Tibial nerve (tissue), 4 donors: ENCODE results near the gene KIF17. TPM values are rescaled to one million over a fixed set of nuclear protein-coding genes. Genes with fewer than 3 reads are reported as not detected.

ENCODE experiments used
- DNase-seq, 2 donors: peaks; one replicate each; pipeline ENCODE4 v3.0.0-alpha.2; 2019; ENCODE audit warnings: low spot score in 2 of 2
- H3K27ac ChIP-seq, 4 donors: fragments of 200-600 bp; sonication (generic) in 3 of 4; one replicate each; pipeline ENCODE4 v1.5.1; 2017 to 2019; ENCODE audit warnings: mild to moderate bottlenecking in 1 of 4
- H3K27me3 ChIP-seq, 2 donors: fragments of 200-600 bp; sonication (generic) in 1 of 2; one replicate each; pipeline versions ENCODE4 v1.5.1 to v1.6.0; 2017 to 2019
- H3K36me3 ChIP-seq, 3 donors: fragments of 200-600 bp; sonication (generic); one replicate each; pipeline ENCODE4 v1.5.1; 2018 to 2019
- H3K4me1 ChIP-seq, 4 donors: fragments of 200-600 bp; sonication (generic) in 3 of 4; one replicate each; pipeline ENCODE4 v1.5.1; 2017 to 2019
- H3K4me3 ChIP-seq, 4 donors: fragments of 200-600 bp; sonication (generic) in 3 of 4; one replicate each; pipeline ENCODE4 v1.5.1; 2017 to 2019; ENCODE audit warnings: mild to moderate bottlenecking in 1 of 4, moderate library complexity in 1 of 4
- H3K9me3 ChIP-seq, 4 donors: fragments of 200-600 bp; sonication (generic) in 3 of 4; one replicate each; pipeline ENCODE4 v1.5.1; 2017 to 2019
- CTCF ChIP-seq, 5 experiments: fragments of 200-600 bp in 3 of 5; fragments of 450-650 bp in 2 of 5; sonication (generic) in 3 of 5; IDR thresholded peaks; one replicate each; pipeline ENCODE4 v1.5.1; 2016 to 2019; ENCODE audit warnings: antibody characterized with exemption in 5 of 5, mild to moderate bottlenecking in 3 of 5, moderate library complexity in 2 of 5
- EP300 ChIP-seq, 2 donors: sonication (generic); formaldehyde crosslinking; IDR thresholded peaks; one replicate each; pipeline ENCODE4 v1.6.1; 2017; ENCODE audit warnings: antibody characterized with exemption in 2 of 2, mild to moderate bottlenecking in 1 of 2
- POLR2A ChIP-seq, 2 donors: fragments of 450-650 bp; IDR thresholded peaks; one replicate each; pipeline ENCODE4 v1.6.1; 2017; ENCODE audit warnings: antibody characterized with exemption in 2 of 2, mild to moderate bottlenecking in 2 of 2, moderate library complexity in 2 of 2
- WGBS, 2 donors: methylation state at CpG; one replicate each; pipeline ENCODE4 v1.1.5; 2018; 5-methylcytosine and 5-hydroxymethylcytosine counted together
- total RNA-seq, 4 donors: library from RNA; depleted of rRNA; stranded (reverse); fragments of >200 nt; gene quantifications; one replicate each; pipeline ENCODE4 v1.1.0, GENCODE V29; 2016

KIF17 gene
- total RNA-seq, 4 donors from 2014 or later, result 0.59 to 4.2 (median 3.3) TPM

GRCh38 chr1:20660847-20661206, 57.0 kb downstream of the KIF17 start:
- TF ChIP-seq CTCF (IDR thresholded peaks at IDR 0.05), result no peak
- TF ChIP-seq EP300 (IDR thresholded peaks at IDR 0.05), result no peak
- TF ChIP-seq POLR2A (IDR thresholded peaks at IDR 0.05), result no peak
- DNase-seq, result no peak
- H3K9me3 ChIP-seq, result no peaks in the 10 kb centered on the region
- H3K27ac ChIP-seq, result peak overlapping the region in 2 of 4 donors; percentile 80 to 89
- H3K4me1 ChIP-seq, result peaks cover 0 to 35% (median 12%) of the 10 kb centered on the region in 4 donors
- H3K4me3 ChIP-seq, result peak overlapping the region; percentile 55 to 91 (median 86)
- H3K36me3 ChIP-seq, result peaks cover 0 to 27% (median 5%) of the 10 kb centered on the region in 3 donors
- no peaks in the 10 kb centered on the region for H3K27me3 ChIP-seq
- WGBS, 2 donors, result 1% methylated on average over 20 of the region's 20 CpGs

- no peaks in the 10 kb centered on the region for H3K9me3 ChIP-seq
- TF ChIP-seq POLR2A (IDR thresholded peaks at IDR 0.05), result no peak
- no peak for TF ChIP-seq CTCF (IDR thresholded peaks at IDR 0.05)
- TF ChIP-seq EP300 (IDR thresholded peaks at IDR 0.05), result no peak
- DNase-seq, result no peak
- H3K36me3 ChIP-seq, result peaks cover 0 to 32% (median 9%) of the 10 kb centered on the region in 3 donors
- no peaks in the 10 kb centered on the region for H3K27me3 ChIP-seq
- peaks cover 0 to 35% (median 12%) of the 10 kb centered on the region in 4 donors for H3K4me1 ChIP-seq
- H3K27ac ChIP-seq, result peak overlapping the region in 1 of 4 donors; percentile 80
- 7 to 12% methylated on average over 3 of the region's 3 CpGs for WGBS, 2 donors
- peak overlapping the region; percentile 55 to 91 (median 86) for H3K4me3 ChIP-seq
Measured at GRCh38 chr1:20660363-20660762, 57.4 kb downstream of the KIF17 start.

GRCh38 chr1:20658166-20658915, 59.5 kb downstream of the KIF17 start:
- H3K4me1 ChIP-seq, result peaks cover 0 to 35% (median 12%) of the 10 kb centered on the region in 4 donors
- no peak overlapping the region for H3K27ac ChIP-seq
- H3K9me3 ChIP-seq, result no peaks in the 10 kb centered on the region
- WGBS, 2 donors, result 85 to 88% methylated on average over 16 of the region's 16 CpGs
- no peaks in the 10 kb centered on the region for H3K27me3 ChIP-seq
- no peak overlapping the region for H3K4me3 ChIP-seq
- H3K36me3 ChIP-seq, result peaks cover 4 to 52% (median 20%) of the 10 kb centered on the region in 3 donors
- TF ChIP-seq POLR2A (IDR thresholded peaks at IDR 0.05) (no peak), CTCF (IDR thresholded peaks at IDR 0.05) (no peak), EP300 (IDR thresholded peaks at IDR 0.05) (no peak)
- no peak for DNase-seq

GRCh38 chr1:20657024-20657423, 60.8 kb downstream of the KIF17 start:
- DNase-seq, result no peak
- no peaks in the 10 kb centered on the region for H3K27me3 ChIP-seq
- H3K36me3 ChIP-seq, result peaks cover 7 to 65% (median 28%) of the 10 kb centered on the region in 3 donors
- H3K4me1 ChIP-seq, result peaks cover 0 to 26% (median 12%) of the 10 kb centered on the region in 4 donors
- H3K9me3 ChIP-seq, result no peaks in the 10 kb centered on the region
- 87 to 88% methylated on average over 12 of the region's 12 CpGs for WGBS, 2 donors
- TF ChIP-seq CTCF (IDR thresholded peaks at IDR 0.05) (no peak), POLR2A (IDR thresholded peaks at IDR 0.05) (no peak), EP300 (IDR thresholded peaks at IDR 0.05) (no peak)
- no peak overlapping the region for H3K4me3 ChIP-seq
- H3K27ac ChIP-seq, result no peak overlapping the region

- no peak overlapping the region for H3K4me3 ChIP-seq
- peaks cover 0 to 7% (median 1%) of the 10 kb centered on the region in 4 donors for H3K4me1 ChIP-seq
- no peaks in the 10 kb centered on the region for H3K27me3 ChIP-seq
- no peak for DNase-seq
- no peaks in the 10 kb centered on the region for H3K9me3 ChIP-seq
- no peak overlapping the region for H3K27ac ChIP-seq
- WGBS, 2 donors, result 79 to 81% methylated on average over 20 of the region's 20 CpGs
- H3K36me3 ChIP-seq, result peaks cover 7 to 92% (median 28%) of the 10 kb centered on the region in 3 donors
- TF ChIP-seq CTCF (IDR thresholded peaks at IDR 0.05), result no peak
- TF ChIP-seq EP300 (IDR thresholded peaks at IDR 0.05), result no peak
- TF ChIP-seq POLR2A (IDR thresholded peaks at IDR 0.05), result no peak
Measured at GRCh38 chr1:20654104-20654690, 63.6 kb downstream of the KIF17 start.
